Loucy (cell line): ENCODE measurements around the gene SLC9A5.

Experiments
- H2AFZ ChIP-seq: fragments of 200-600 bp; sonication (generic); 2 replicates; pipeline ENCODE4 v1.6.0; 2016; ENCODE audit warnings: antibody characterized with exemption, mild to moderate bottlenecking, low read length, moderate library complexity
- H3F3A ChIP-seq: fragments of 200-600 bp; 2 replicates; pipeline ENCODE4 v1.6.0; 2016; ENCODE audit warnings: antibody characterized with exemption, low read depth, mild to moderate bottlenecking
- H3K27me3 ChIP-seq: fragments of 200-600 bp; sonication (generic); 2 replicates; pipeline ENCODE4 v1.6.1; 2014; ENCODE audit warnings: low read length, mild to moderate bottlenecking; ENCODE audit not compliant: insufficient read depth, poor library complexity, severe bottlenecking
- H3K36me3 ChIP-seq: fragments of 200-600 bp; sonication (generic); 2 replicates; pipeline ENCODE4 v1.6.1; 2016; ENCODE audit warnings: low read length; ENCODE audit not compliant: insufficient read depth
- H3K4me1 ChIP-seq: fragments of 200-600 bp; sonication (generic); 2 replicates; pipeline ENCODE4 v1.5.1; 2014; ENCODE audit warnings: low read length, mild to moderate bottlenecking; ENCODE audit not compliant: insufficient read depth, poor library complexity, severe bottlenecking
- H3K4me2 ChIP-seq: fragments of 200-600 bp; sonication (generic); 2 replicates; pipeline ENCODE4 v1.6.0; 2014; ENCODE audit warnings: antibody characterized with exemption, low read length, low read depth, mild to moderate bottlenecking; ENCODE audit not compliant: poor library complexity, severe bottlenecking
- H3K4me3 ChIP-seq: fragments of 200-600 bp; sonication (generic); 2 replicates; pipeline ENCODE4 v1.5.1; 2014; ENCODE audit warnings: low read length, mild to moderate bottlenecking, mixed read lengths; ENCODE audit not compliant: poor library complexity, severe bottlenecking
- H3K79me2 ChIP-seq: fragments of 200-600 bp; sonication (generic); 2 replicates; pipeline ENCODE4 v1.6.1; 2014; ENCODE audit warnings: low read length; ENCODE audit not compliant: insufficient read depth
- H3K9ac ChIP-seq: fragments of 200-600 bp; sonication (generic); 2 replicates; pipeline ENCODE4 v1.6.0; 2014; ENCODE audit warnings: mild to moderate bottlenecking, low read depth, low read length, moderate library complexity; ENCODE audit not compliant: poor library complexity, severe bottlenecking
- H3K9me2 ChIP-seq: fragments of 200-600 bp; sonication (generic); replicated peaks from 2 replicates; pipeline ENCODE4 v1.6.1; 2016; ENCODE audit warnings: low read depth, low read length, mixed read lengths
- H3K9me3 ChIP-seq: fragments of 200-600 bp; sonication (generic); 2 replicates; pipeline ENCODE4 v1.6.1; 2014; ENCODE audit warnings: mild to moderate bottlenecking, antibody characterized with exemption, low read length, low read depth; ENCODE audit not compliant: insufficient read depth
- H4K20me1 ChIP-seq: fragments of 200-600 bp; sonication (generic); 2 replicates; pipeline ENCODE4 v1.6.0; 2014; ENCODE audit warnings: antibody characterized with exemption, low read length, mild to moderate bottlenecking; ENCODE audit not compliant: insufficient read depth, poor library complexity, severe bottlenecking
- CTCF ChIP-seq: fragments of 200-600 bp; sonication (generic); conservative IDR thresholded peaks from 2 replicates; pipeline ENCODE4 v1.5.1; 2014; ENCODE audit warnings: mild to moderate bottlenecking, antibody characterized with exemption, low read length
- EZH2phosphoT487 ChIP-seq: fragments of 200-600 bp; IDR thresholded peaks from 2 replicates; pipeline ENCODE4 v1.6.1; 2018; ENCODE audit warnings: antibody characterized with exemption, mild to moderate bottlenecking, moderate library complexity, borderline replicate concordance

The SLC9A5 gene

DNA sequence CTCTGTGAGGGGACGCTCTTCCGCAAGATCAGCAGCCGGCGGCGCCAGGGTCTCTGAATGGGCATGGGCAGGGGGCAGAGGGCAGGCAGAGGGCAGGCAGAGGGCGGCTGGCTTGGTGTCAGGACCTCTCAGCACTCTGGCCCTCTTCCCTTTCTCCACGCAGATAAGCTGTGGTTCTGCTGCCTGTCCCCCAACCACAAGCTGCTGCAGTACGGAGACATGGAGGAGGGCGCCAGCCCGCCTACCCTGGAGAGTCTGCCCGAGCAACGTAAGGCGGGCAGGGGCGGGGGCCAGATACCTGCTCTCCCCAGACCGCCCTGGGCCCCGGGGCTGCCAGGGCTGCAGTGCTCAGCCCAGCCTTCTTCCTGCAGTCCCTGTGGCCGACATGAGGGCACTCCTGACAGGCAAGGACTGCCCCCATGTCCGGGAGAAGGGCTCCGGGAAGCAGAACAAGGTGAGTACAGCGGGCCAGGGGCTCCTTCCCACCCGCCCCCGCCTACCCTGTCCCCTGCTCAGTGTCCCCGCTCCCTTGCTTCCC is 45.8 kb upstream of the SLC9A5 start:
- no peaks in the 10 kb centered on the region for H3K27me3 ChIP-seq
- H3F3A ChIP-seq = no peaks in the 10 kb centered on the region
- H3K9me2 ChIP-seq = no peaks in the 10 kb centered on the region
- H3K4me1 ChIP-seq = no peaks in the 10 kb centered on the region
- H3K4me2 ChIP-seq = no peak overlapping the region
- H3K79me2 ChIP-seq = no peaks in the 10 kb centered on the region
- H2AFZ ChIP-seq = no peak overlapping the region
- H3K9ac ChIP-seq = no peak overlapping the region
- TF ChIP-seq EZH2phosphoT487 (no peak), CTCF (no peak)
- no peak overlapping the region for H3K4me3 ChIP-seq
- H4K20me1 ChIP-seq = no peaks in the 10 kb centered on the region
- H3K9me3 ChIP-seq = no peaks in the 10 kb centered on the region
- peaks cover 42% of the 10 kb centered on the region; the same call in 1 of the 2 replicates for H3K36me3 ChIP-seq

DNA sequence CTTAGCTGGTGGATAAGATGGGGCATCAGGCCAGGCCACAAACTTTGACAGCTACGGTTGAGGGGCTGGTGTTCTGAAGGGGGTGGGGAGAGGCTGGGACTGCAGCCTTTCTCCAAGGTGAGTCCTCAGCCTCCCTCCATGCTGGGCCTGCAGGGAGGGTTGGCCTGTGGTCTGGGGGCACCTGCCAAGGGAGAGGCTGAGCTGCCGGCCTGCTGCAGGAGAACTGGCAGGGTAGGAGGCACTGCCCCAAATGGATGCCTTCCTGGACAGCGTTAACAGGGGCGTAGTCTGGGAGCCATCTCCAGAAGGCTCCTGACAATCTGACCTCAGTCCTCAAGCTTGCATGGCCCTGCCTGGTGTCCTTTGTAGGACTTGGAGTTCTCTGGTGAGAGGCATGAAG is 44.7 kb upstream of the SLC9A5 start:
- no peaks in the 10 kb centered on the region for H3K79me2 ChIP-seq
- no peaks in the 10 kb centered on the region for H3K9me3 ChIP-seq
- H3K9me2 ChIP-seq = no peaks in the 10 kb centered on the region
- no peaks in the 10 kb centered on the region for H3K4me1 ChIP-seq
- H3K9ac ChIP-seq = no peak overlapping the region
- no peaks in the 10 kb centered on the region for H4K20me1 ChIP-seq
- no peaks in the 10 kb centered on the region for H3K27me3 ChIP-seq
- no peaks in the 10 kb centered on the region for H3F3A ChIP-seq
- H3K4me2 ChIP-seq = no peak overlapping the region
- H3K36me3 ChIP-seq = peaks cover 42% of the 10 kb centered on the region; the same call in 1 of the 2 replicates
- H2AFZ ChIP-seq = no peak overlapping the region
- H3K4me3 ChIP-seq = no peak overlapping the region
- TF ChIP-seq EZH2phosphoT487 (no peak), CTCF (no peak)

- Histone ChIP-seq H3F3A (no peaks in the 10 kb centered on the region), H3K4me1 (no peaks in the 10 kb centered on the region), H3K79me2 (no peaks in the 10 kb centered on the region), H4K20me1 (no peaks in the 10 kb centered on the region), H3K36me3 (peaks cover 29% of the 10 kb centered on the region; the same call in 1 of the 2 replicates), H3K4me3 (no peak overlapping the region), H3K9me2 (no peaks in the 10 kb centered on the region), H3K9ac (no peak overlapping the region), H3K27me3 (no peaks in the 10 kb centered on the region), H3K9me3 (no peaks in the 10 kb centered on the region), H3K4me2 (no peak overlapping the region), H2AFZ (no peak overlapping the region)
- TF ChIP-seq CTCF (no peak), EZH2phosphoT487 (no peak)
Observed at GRCh38 chr16:67206129-67206837, 42.5 kb upstream of the SLC9A5 start.
